ENCODE data around the gene CDAN1. TPM values are rescaled to one million over a fixed set of nuclear protein-coding genes. Genes with fewer than 3 reads are reported as not detected.

The CDAN1 gene
- total and polyA plus RNA-seq, 2 of the 8 experiments (the other 6 are each of a cell fraction or from before 2014, with no cell fraction given), result 4.5 to 18.6 TPM

DNA sequence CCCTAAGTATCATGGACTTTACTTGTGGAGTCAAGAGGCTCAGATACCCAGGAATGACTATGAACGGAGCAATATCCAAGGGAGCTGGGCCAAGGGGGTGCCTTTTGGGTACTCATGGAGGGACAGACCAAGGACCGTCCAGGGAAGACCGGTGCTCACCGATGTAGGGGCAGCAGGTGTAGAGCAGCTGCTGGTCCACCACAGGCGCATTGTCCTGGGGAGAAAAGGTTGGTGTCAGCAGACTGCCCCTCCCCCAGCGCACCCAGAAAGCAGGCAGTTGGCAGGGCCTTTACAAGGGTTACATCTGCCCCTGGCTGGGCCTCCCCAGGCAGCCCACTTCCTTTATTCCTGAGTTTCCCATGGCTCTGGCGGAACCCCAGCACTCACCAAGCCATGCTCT lies 7.5 kb downstream of the CDAN1 start:
- H3K23ac ChIP-seq (ENCODE audit: insufficient read length), result no peak overlapping the region
- no peak overlapping the region for H3K18ac ChIP-seq (ENCODE audit: extremely low read depth, low read length)
- H3K56ac ChIP-seq (replicated peaks; ENCODE audit: insufficient read length, low read depth, low read length), result no peak overlapping the region
- no peak overlapping the region for H4K91ac ChIP-seq (replicated peaks; ENCODE audit: insufficient read length, low read length)
- no peak for FAIRE-seq
- ChIA-PET CTCF (ENCODE audit: partially characterized antibody) (interaction anchor here (0.6 to 2.4 kb wide), 5 partner anchors 12 to 1197 kb away, joined by 3 to 5 read pairs (median 3); no protein-coding TSS in a partner anchor), POLR2A (ENCODE audit: partially characterized antibody) (interaction anchor here (0.6 to 7.1 kb wide), 2 partner anchors 8 to 79 kb away, joined by 3 to 27 read pairs; no protein-coding TSS in a partner anchor)
- no peak overlapping the region for H2BK120ac ChIP-seq (replicated peaks; ENCODE audit: low read depth, low read length)
- 94% methylated on average over 6 of the region's 7 CpGs; no CpG with 5 or more reads in 1 of the 2 experiments for WGBS, 2 experiments (ENCODE audit: extremely low coverage in 1 of 2, insufficient coverage in 1 of 2, insufficient read length in 1 of 2, insufficient replicate concordance in 2 of 2, low coverage in 1 of 2, low lambda C conversion rate in 2 of 2, missing lambda C conversion rate in 1 of 2)
- H3K27ac ChIP-seq (ENCODE audit: low read depth, low read length), result no peak overlapping the region
- H3K23me2 ChIP-seq (ENCODE audit: low read depth, low read length), result 0 out of 2 replicates have a peak, but pooled peaks cover 2% of the 10 kb centered on the region
- H2BK12ac ChIP-seq (ENCODE audit: low read depth, low read length), result no peak overlapping the region
- H2BK5ac ChIP-seq (ENCODE audit: low read depth, low read length), result no peak overlapping the region; the same call in 1 of the 2 replicates
- H3K14ac ChIP-seq (ENCODE audit: insufficient read length), result no peak overlapping the region
- peaks cover 13 to 54% (median 28%) of the 10 kb centered on the region in 4 experiments for H3K36me3 ChIP-seq (ENCODE audit: control insufficient read depth in 2 of 4, insufficient read depth in 4 of 4, low read length in 3 of 4)
- no peak overlapping the region for H3K4me2 ChIP-seq (ENCODE audit: insufficient read depth in 1 of 2, low read depth in 2 of 2, low read length in 2 of 2)
- no peak overlapping the region; a peak in 1 of 7 replicates for H3K9ac ChIP-seq (replicated peaks in 1 of 4; ENCODE audit: extremely low read depth in 1 of 4, low read depth in 3 of 4, low read length in 3 of 4)
- no peak overlapping the region for H3K4ac ChIP-seq (replicated peaks; ENCODE audit: insufficient read length, low read depth, low read length)
- H4K8ac ChIP-seq (ENCODE audit: extremely low read depth, insufficient read depth, low read length), result no peak overlapping the region
- H3K79me2 ChIP-seq (ENCODE audit: control insufficient read depth in 1 of 2, insufficient read depth in 2 of 2, low read length in 2 of 2), result no peaks in the 10 kb centered on the region
- H3K4me1 ChIP-seq (replicated peaks in 1 of 4; ENCODE audit: control insufficient read depth in 3 of 4, insufficient read depth in 4 of 4, low read length in 3 of 4), result peaks cover 0 to 10% (median 7%) of the 10 kb centered on the region in 4 experiments; a peak in 5 of 7 replicates
- no peak overlapping the region for H2AFZ ChIP-seq (ENCODE audit: low read length)
- no peak overlapping the region for H2BK15ac ChIP-seq (ENCODE audit: low read length)
- H4K5ac ChIP-seq (ENCODE audit: insufficient read length, low read depth, low read length), result no peak overlapping the region
- peak in 1 of 2 experiments; percentile 41 for DNase-seq (ENCODE audit: low read depth in 1 of 2, low spot score in 2 of 2)
- H2AK5ac ChIP-seq (ENCODE audit: low read depth, low read length), result no peak overlapping the region
- H3K27me3 ChIP-seq (replicated peaks in 1 of 4; ENCODE audit: control insufficient read depth in 3 of 4, extremely low read depth in 1 of 4, insufficient read depth in 3 of 4, low read length in 3 of 4), result no peaks in the 10 kb centered on the region
- no peak overlapping the region for H2BK20ac ChIP-seq (ENCODE audit: low read length)
- H3K9me3 ChIP-seq (ENCODE audit: insufficient read depth in 2 of 2, low read depth in 1 of 2, low read length in 1 of 2), result no peaks in the 10 kb centered on the region
- H3K79me1 ChIP-seq (ENCODE audit: low read depth, low read length), result no peaks in the 10 kb centered on the region; the same call in 1 of the 2 replicates
- peaks cover 4 to 7% of the 10 kb centered on the region in 2 experiments for H4K20me1 ChIP-seq (replicated peaks in 1 of 2; ENCODE audit: control insufficient read depth in 1 of 2, insufficient read depth in 2 of 2, low read length in 2 of 2)
- no peak overlapping the region for H3K4me3 ChIP-seq (ENCODE audit: extremely low read depth in 1 of 4, insufficient read depth in 2 of 4, low read depth in 3 of 4, low read length in 4 of 4)
- no peak for TF ChIP-seq YY1 (IDR thresholded peaks at IDR 0.05; ENCODE audit: low read depth, low read length)
- no peak for TF ChIP-seq TAF1 (IDR thresholded peaks at IDR 0.05; ENCODE audit: low read depth, low read length)
- no peak for TF ChIP-seq BCL11A (IDR thresholded peaks at IDR 0.05; ENCODE audit: low read depth in 2 of 2, low read length in 2 of 2)
- TF ChIP-seq NRF1 (IDR thresholded peaks at IDR 0.05; ENCODE audit: low read depth, low read length), result no peak
- TF ChIP-seq FOSL1 (IDR thresholded peaks at IDR 0.05; ENCODE audit: insufficient read depth, low read depth, low read length), result no peak
- TF ChIP-seq, protein P1, sequence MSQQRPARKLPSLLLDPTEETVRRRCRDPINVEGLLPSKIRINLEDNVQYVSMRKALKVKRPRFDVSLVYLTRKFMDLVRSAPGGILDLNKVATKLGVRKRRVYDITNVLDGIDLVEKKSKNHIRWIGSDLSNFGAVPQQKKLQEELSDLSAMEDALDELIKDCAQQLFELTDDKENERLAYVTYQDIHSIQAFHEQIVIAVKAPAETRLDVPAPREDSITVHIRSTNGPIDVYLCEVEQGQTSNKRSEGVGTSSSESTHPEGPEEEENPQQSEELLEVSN (IDR thresholded peaks at IDR 0.05), result no peak
- TF ChIP-seq NANOG (IDR thresholded peaks at IDR 0.05; ENCODE audit: insufficient read depth, low read depth, low read length, poor library complexity, severe bottlenecking), result no peak
- no peak for TF ChIP-seq RNF2 (IDR thresholded peaks at IDR 0.05; ENCODE audit: borderline replicate concordance, low read depth, low read length, missing control alignments, poor library complexity, severe bottlenecking)
- TF ChIP-seq SP1 (IDR thresholded peaks at IDR 0.05; ENCODE audit: low read depth, low read length), result no peak
- TF ChIP-seq CHD2 (IDR thresholded peaks at IDR 0.05; ENCODE audit: low read length), result no peak
